Smooth muscle cell (in vitro differentiated cells): Measurements from ENCODE around the gene C20orf173. TPM values are rescaled to one million over a fixed set of nuclear protein-coding genes. Genes with fewer than 3 reads are reported as not detected.

Experiments
- DNase-seq: peaks from one replicate; lab custom pipeline; 2025; ENCODE audit not compliant: unreplicated experiment; lab: John Stamatoyannopoulos, UW
- H2AFZ ChIP-seq: fragments of 200-600 bp; sonication (generic); 2 replicates; pipeline ENCODE4 v1.6.0; 2016; ENCODE audit warnings: antibody characterized with exemption, low read depth, mild to moderate bottlenecking
- H3F3A ChIP-seq: fragments of 200-600 bp; sonication (generic); 2 replicates; pipeline ENCODE4 v1.6.0; 2017; ENCODE audit warnings: antibody characterized with exemption, low read depth
- H3K27ac ChIP-seq: fragments of 200-600 bp; sonication (generic); 2 replicates; pipeline ENCODE4 v1.5.1; 2016; ENCODE audit warnings: low read depth, mild to moderate bottlenecking
- H3K27me3 ChIP-seq: fragments of 200-600 bp; sonication (generic); 2 replicates; pipeline ENCODE4 v1.6.1; 2016; ENCODE audit warnings: low read depth, mild to moderate bottlenecking
- H3K36me3 ChIP-seq: fragments of 200-600 bp; sonication (generic); 2 replicates; pipeline ENCODE4 v1.5.1; 2016; ENCODE audit warnings: low read depth
- H3K4me1 ChIP-seq: fragments of 200-600 bp; sonication (generic); 2 replicates; pipeline ENCODE4 v1.5.1; 2016; ENCODE audit warnings: low read depth
- H3K4me2 ChIP-seq: fragments of 200-600 bp; sonication (generic); 2 replicates; pipeline ENCODE4 v1.6.0; 2016; ENCODE audit warnings: mild to moderate bottlenecking
- H3K4me3 ChIP-seq: fragments of 200-600 bp; sonication (generic); 2 replicates; pipeline ENCODE4 v1.5.1; 2016; ENCODE audit warnings: mild to moderate bottlenecking
- H3K79me2 ChIP-seq: fragments of 200-600 bp; sonication (generic); 2 replicates; pipeline ENCODE4 v1.6.0; 2016; ENCODE audit warnings: low read depth, mild to moderate bottlenecking
- H3K9ac ChIP-seq: fragments of 200-600 bp; sonication (generic); 2 replicates; pipeline ENCODE4 v1.6.0; 2016; ENCODE audit warnings: low read depth
- H3K9me3 ChIP-seq: fragments of 200-600 bp; sonication (generic); replicated peaks from 2 replicates; pipeline ENCODE4 v1.5.1; 2016; ENCODE audit warnings: low read depth
- H4K20me1 ChIP-seq: fragments of 200-600 bp; sonication (generic); 2 replicates; pipeline ENCODE4 v1.6.0; 2016; ENCODE audit warnings: low read depth
- WGBS: methylation state at CpG from one replicate; pipeline ENCODE4 v1.1.7; 2016; ENCODE audit warnings: low lambda C conversion rate; 5-methylcytosine and 5-hydroxymethylcytosine counted together
- polyA plus RNA-seq: library from polyadenylated mRNA; unstranded; fragments of >200 nt; fragmentation: Nextera tagmentation; extraction: Ambion mirVana; gene quantifications from 2 replicates; pipeline ENCODE4 v1.2.1, GENCODE V29; 2016
- total RNA-seq: library from RNA; depleted of rRNA; stranded (reverse); fragments of >200 nt; gene quantifications from 2 replicates; pipeline ENCODE4 v1.2.3, GENCODE V29; 2014
- TF ChIP-seq, protein P1 (sequence below): fragments of 200-600 bp; sonication (generic); IDR thresholded peaks from 2 replicates; pipeline ENCODE4 v1.5.1; 2017; ENCODE audit warnings: borderline replicate concordance, mild to moderate bottlenecking, antibody characterized with exemption; ENCODE audit not compliant: insufficient read depth, poor library complexity, severe bottlenecking

Gene C20orf173, protein sequence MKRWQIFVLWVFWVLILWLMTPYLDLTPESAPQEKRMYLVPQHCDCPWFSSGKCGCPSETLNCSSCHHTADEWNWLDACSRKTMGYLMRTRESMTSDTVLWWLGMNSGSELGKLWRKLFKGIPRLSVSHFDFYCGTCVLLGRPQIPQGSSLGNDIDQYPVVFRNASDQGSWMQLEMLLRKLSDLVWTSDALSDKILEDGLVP
- total RNA-seq = not detected in 2 replicates
- polyA plus RNA-seq = not detected in 2 replicates

DNA sequence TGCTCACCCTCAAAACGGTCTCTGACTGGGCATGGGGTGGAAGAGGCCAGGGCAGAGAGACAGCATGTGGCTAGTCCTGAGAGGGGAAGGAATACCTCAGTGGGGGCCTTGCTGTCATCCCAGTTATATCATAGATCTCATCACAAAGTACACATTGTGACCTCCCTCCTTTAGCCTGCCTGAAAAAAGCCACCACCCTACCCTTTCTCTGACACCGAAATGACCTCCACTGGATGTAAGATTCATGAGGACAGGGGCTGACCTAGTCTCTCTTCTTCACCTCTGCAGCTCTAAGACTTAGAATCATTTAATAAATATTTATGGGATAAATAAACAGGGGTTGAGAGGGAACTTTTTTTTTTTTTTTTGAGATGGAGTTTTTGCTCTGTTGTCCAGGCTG is at the start of gene C20orf173:
C20orf173 (minus strand) TSS at position 101 of the 400 bp plus-strand sequence. CDS start 279 bp downstream, outside the sequence.
- H3K36me3 ChIP-seq = no peaks in the 10 kb centered on the region
- H3K9ac ChIP-seq = no peak within 1 kb of the TSS
- no peak within 1 kb of the TSS for H3K27ac ChIP-seq
- no peaks in the 10 kb centered on the region for H3K27me3 ChIP-seq
- H4K20me1 ChIP-seq = no peaks in the 10 kb centered on the region
- TF ChIP-seq, protein P1, sequence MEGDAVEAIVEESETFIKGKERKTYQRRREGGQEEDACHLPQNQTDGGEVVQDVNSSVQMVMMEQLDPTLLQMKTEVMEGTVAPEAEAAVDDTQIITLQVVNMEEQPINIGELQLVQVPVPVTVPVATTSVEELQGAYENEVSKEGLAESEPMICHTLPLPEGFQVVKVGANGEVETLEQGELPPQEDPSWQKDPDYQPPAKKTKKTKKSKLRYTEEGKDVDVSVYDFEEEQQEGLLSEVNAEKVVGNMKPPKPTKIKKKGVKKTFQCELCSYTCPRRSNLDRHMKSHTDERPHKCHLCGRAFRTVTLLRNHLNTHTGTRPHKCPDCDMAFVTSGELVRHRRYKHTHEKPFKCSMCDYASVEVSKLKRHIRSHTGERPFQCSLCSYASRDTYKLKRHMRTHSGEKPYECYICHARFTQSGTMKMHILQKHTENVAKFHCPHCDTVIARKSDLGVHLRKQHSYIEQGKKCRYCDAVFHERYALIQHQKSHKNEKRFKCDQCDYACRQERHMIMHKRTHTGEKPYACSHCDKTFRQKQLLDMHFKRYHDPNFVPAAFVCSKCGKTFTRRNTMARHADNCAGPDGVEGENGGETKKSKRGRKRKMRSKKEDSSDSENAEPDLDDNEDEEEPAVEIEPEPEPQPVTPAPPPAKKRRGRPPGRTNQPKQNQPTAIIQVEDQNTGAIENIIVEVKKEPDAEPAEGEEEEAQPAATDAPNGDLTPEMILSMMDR = no peak
- no peaks in the 10 kb centered on the region for H3K79me2 ChIP-seq
- no peaks in the 10 kb centered on the region for H3K9me3 ChIP-seq
- WGBS = 93% methylated on average over 2 of the region's 2 CpGs
- no peaks in the 10 kb centered on the region for H3F3A ChIP-seq
- no peaks in the 10 kb centered on the region for H3K4me1 ChIP-seq
- H2AFZ ChIP-seq = no peak within 1 kb of the TSS
- no peak within 1 kb of the TSS for H3K4me3 ChIP-seq
- no peak within 1 kb of the TSS for H3K4me2 ChIP-seq
- no peak for DNase-seq

DNA sequence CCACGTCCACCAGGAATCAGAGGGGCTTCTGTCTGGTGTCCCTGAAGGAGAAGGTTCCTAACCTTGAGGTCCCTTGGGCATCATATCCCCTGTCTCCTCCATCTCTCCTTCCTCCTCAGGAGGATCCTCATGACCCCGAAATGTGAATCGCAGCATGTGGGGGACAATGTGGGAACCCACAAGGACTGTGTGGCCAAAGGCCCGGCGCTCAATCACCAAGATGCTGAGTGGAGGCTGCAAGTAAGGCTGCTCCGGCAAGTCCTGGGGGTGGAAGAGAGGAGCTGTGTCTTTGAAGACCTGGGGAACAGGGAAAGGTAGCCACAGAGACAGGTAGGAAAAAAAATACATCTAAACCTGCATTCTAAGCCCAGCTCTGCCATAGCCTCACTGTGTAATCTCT is 49.7 kb upstream of the C20orf173 start:
- DNase-seq = no peak
- WGBS = 94% methylated on average over 6 of the region's 6 CpGs
- no peaks in the 10 kb centered on the region for H3K27me3 ChIP-seq
- no peaks in the 10 kb centered on the region for H3F3A ChIP-seq
- H3K4me3 ChIP-seq = no peak overlapping the region
- H3K27ac ChIP-seq = no peak overlapping the region
- TF ChIP-seq, protein P1 = no peak
- no peak overlapping the region for H2AFZ ChIP-seq
- H3K79me2 ChIP-seq = no peaks in the 10 kb centered on the region
- H3K9ac ChIP-seq = no peak overlapping the region
- no peaks in the 10 kb centered on the region for H4K20me1 ChIP-seq
- no peaks in the 10 kb centered on the region for H3K9me3 ChIP-seq
- H3K4me1 ChIP-seq = no peaks in the 10 kb centered on the region
- no peak overlapping the region for H3K4me2 ChIP-seq
- no peaks in the 10 kb centered on the region for H3K36me3 ChIP-seq

- Histone ChIP-seq H3K27ac (no peak overlapping the region), H3F3A (no peaks in the 10 kb centered on the region), H3K4me1 (no peaks in the 10 kb centered on the region), H4K20me1 (no peaks in the 10 kb centered on the region), H3K79me2 (no peaks in the 10 kb centered on the region), H3K4me2 (no peak overlapping the region), H3K36me3 (no peaks in the 10 kb centered on the region), H3K4me3 (no peak overlapping the region), H3K9me3 (no peaks in the 10 kb centered on the region), H2AFZ (no peak overlapping the region), H3K9ac (no peak overlapping the region), H3K27me3 (no peaks in the 10 kb centered on the region)
- DNase-seq = no peak
- TF ChIP-seq, protein P1 = no peak
- 91% methylated on average over 8 of the region's 8 CpGs for WGBS
Measured at GRCh38 chr20:35578469-35578868, 49.0 kb upstream of the C20orf173 start.

GRCh38 chr20:35576816-35577215 is 47.4 kb upstream of the C20orf173 start:
- H3K36me3 ChIP-seq = no peaks in the 10 kb centered on the region
- no peaks in the 10 kb centered on the region for H4K20me1 ChIP-seq
- DNase-seq = no peak
- no peaks in the 10 kb centered on the region for H3K27me3 ChIP-seq
- no peaks in the 10 kb centered on the region for H3K4me1 ChIP-seq
- H3K79me2 ChIP-seq = no peaks in the 10 kb centered on the region
- H3K4me3 ChIP-seq = no peak overlapping the region
- H3F3A ChIP-seq = no peaks in the 10 kb centered on the region
- H3K9ac ChIP-seq = no peak overlapping the region
- H3K9me3 ChIP-seq = no peaks in the 10 kb centered on the region
- no peak overlapping the region for H3K27ac ChIP-seq
- 69% methylated on average over 3 of the region's 3 CpGs for WGBS
- no peak overlapping the region for H3K4me2 ChIP-seq
- TF ChIP-seq, protein P1 = no peak
- H2AFZ ChIP-seq = no peak overlapping the region
